Measurements from ENCODE around the gene PLG.
A peak's percentile ranks its signal among the peaks of the same experiment; 100 is the strongest.
"Not testable (repeated sequence)": the region's sequence is repeated elsewhere in the genome, so short reads cannot be mapped to it uniquely, and the experiment has no call there.

PLG gene

DNA sequence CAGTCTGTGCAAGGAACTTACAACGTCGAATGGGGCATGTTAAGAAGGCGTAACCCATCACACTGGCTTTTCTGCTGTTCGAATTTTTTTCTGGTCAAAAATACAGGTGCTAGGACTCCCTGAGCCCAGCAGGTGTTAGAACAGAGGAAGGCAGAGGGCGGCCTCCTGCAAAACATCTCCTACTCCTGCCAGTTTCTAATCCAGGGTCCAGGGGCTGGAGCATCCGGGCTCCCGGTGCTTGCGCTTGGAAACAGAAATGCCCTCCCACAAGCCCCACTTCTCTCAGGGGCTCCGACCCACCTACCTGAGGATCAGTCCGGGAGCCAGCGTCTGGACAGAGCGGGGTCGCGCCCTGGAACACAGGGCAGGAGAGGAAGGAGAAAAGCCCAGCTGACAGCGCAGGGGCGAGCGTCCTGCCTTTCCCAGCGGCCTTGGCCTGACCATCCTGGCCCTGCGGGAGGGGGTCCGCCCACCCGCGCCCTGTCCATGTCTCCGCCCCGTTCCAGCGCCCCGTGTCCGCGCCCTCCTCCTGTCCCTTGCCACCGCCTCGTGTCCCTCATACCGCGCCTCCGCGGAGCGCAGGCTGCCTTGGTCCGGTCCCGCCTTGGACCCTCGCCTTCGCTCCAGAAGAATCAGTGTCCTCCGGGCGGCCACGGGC lies 23.2 kb upstream of the PLG start:
- peak overlapping the region; percentile 38 for H3K4me3 ChIP-seq (ENCODE audit: low read depth, low read length)
- no peak overlapping the region for H3K27ac ChIP-seq (ENCODE audit: extremely low read depth, low read depth, low read length)
- no peaks in the 10 kb centered on the region for H3K4me1 ChIP-seq (ENCODE audit: control insufficient read depth, insufficient read depth, low read length)
- no peaks in the 10 kb centered on the region for H3K36me3 ChIP-seq (ENCODE audit: control insufficient read depth in 2 of 2, insufficient read depth in 1 of 2, low read length in 2 of 2)
- POLR2A ChIA-PET: no interaction called here
- no peaks in the 10 kb centered on the region for H3K9me3 ChIP-seq (ENCODE audit: control insufficient read depth, insufficient read depth, low read depth, low read length)
- CTCF ChIA-PET: interaction anchor here (0.6 to 1.4 kb wide), 2 partner anchors 12 to 159 kb away, joined by 3 to 9 read pairs; no protein-coding TSS in a partner anchor
- no peak for TF ChIP-seq GLI4 (tag by site-specific recombination; IDR thresholded peaks at IDR 0.05)

DNA sequence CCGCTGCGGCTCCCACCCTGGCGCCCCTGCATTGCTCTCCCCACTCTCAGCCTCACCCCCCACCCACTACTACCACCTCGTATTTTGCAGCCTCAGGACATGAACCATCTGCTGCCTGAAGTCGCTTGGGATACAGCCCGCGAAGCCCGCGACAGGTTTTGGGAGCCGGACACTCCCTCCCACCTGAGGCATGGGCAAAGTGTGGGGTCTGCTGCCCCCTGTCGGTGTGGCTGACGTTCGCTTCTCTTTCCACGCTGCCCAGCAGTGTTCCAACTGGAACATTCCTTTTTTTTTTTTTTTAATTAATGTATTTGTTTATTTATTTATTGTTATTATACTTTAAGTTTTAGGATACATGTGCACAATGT lies 22.7 kb upstream of the PLG start:
- no peak overlapping the region for H3K27ac ChIP-seq (ENCODE audit: extremely low read depth, low read depth, low read length)
- CTCF ChIA-PET: no interaction called here
- TF ChIP-seq, protein P1, sequence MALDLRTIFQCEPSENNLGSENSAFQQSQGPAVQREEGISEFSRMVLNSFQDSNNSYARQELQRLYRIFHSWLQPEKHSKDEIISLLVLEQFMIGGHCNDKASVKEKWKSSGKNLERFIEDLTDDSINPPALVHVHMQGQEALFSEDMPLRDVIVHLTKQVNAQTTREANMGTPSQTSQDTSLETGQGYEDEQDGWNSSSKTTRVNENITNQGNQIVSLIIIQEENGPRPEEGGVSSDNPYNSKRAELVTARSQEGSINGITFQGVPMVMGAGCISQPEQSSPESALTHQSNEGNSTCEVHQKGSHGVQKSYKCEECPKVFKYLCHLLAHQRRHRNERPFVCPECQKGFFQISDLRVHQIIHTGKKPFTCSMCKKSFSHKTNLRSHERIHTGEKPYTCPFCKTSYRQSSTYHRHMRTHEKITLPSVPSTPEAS (tag by site-specific recombination; IDR thresholded peaks at IDR 0.05): no peak
- TF ChIP-seq, protein P2, sequence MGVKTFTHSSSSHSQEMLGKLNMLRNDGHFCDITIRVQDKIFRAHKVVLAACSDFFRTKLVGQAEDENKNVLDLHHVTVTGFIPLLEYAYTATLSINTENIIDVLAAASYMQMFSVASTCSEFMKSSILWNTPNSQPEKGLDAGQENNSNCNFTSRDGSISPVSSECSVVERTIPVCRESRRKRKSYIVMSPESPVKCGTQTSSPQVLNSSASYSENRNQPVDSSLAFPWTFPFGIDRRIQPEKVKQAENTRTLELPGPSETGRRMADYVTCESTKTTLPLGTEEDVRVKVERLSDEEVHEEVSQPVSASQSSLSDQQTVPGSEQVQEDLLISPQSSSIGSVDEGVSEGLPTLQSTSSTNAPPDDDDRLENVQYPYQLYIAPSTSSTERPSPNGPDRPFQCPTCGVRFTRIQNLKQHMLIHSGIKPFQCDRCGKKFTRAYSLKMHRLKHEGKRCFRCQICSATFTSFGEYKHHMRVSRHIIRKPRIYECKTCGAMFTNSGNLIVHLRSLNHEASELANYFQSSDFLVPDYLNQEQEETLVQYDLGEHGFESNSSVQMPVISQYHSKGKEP (tag by site-specific recombination; IDR thresholded peaks at IDR 0.05): no peak
- TF ChIP-seq EGR2 (tag by site-specific recombination; IDR thresholded peaks at IDR 0.05; ENCODE audit: low read depth): no peak
- H3K4me3 ChIP-seq (ENCODE audit: low read depth, low read length): peak overlapping the region; percentile 38
- no peaks in the 10 kb centered on the region for H3K36me3 ChIP-seq (ENCODE audit: control insufficient read depth in 2 of 2, insufficient read depth in 1 of 2, low read length in 2 of 2)
- no peaks in the 10 kb centered on the region for H3K4me1 ChIP-seq (ENCODE audit: control insufficient read depth, insufficient read depth, low read length)
- no peaks in the 10 kb centered on the region for H3K9me3 ChIP-seq (ENCODE audit: control insufficient read depth, insufficient read depth, low read depth, low read length)
- POLR2A ChIA-PET: no interaction called here

DNA sequence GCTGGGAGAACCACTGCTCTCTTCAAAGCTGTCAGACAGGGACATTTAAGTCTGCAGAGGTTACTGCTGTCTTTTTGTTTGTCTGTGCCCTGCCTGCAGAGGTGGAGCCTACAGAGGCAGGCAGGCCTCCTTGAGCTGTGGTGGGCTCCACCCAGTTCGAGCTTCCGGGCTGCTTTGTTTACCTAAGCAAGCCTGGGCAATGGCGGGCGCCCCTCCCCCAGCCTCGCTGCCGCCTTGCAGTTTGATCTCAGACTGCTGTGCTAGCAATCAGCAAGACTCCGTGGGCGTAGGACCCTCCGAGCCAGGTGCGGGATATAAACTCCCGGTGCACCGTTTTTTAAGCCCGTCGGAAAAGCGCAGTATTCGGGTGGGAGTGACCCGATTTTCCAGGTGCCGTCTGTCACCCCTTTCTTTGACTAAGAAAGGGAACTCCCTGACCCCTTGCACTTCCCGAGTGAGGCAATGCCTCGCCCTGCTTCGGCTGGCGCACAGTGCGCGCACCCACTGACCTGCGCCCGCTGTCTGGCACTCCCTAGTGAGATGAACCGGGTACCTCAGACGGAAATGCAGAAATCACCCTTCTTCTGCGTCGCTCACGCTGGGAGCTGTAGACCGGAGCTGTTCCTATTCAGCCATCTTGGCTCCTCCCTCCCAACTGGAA lies 16.8 kb upstream of the PLG start:
- H3K9me3 ChIP-seq (ENCODE audit: control insufficient read depth, insufficient read depth, low read depth, low read length); H3K4me1 ChIP-seq (ENCODE audit: control insufficient read depth, insufficient read depth, low read length); POLR2A ChIA-PET; H3K4me3 ChIP-seq (ENCODE audit: low read depth, low read length); CTCF ChIA-PET; H3K27ac ChIP-seq (ENCODE audit: extremely low read depth, low read depth, low read length); H3K36me3 ChIP-seq (ENCODE audit: control insufficient read depth in 2 of 2, insufficient read depth in 1 of 2, low read length in 2 of 2): not testable (repeated sequence)

DNA sequence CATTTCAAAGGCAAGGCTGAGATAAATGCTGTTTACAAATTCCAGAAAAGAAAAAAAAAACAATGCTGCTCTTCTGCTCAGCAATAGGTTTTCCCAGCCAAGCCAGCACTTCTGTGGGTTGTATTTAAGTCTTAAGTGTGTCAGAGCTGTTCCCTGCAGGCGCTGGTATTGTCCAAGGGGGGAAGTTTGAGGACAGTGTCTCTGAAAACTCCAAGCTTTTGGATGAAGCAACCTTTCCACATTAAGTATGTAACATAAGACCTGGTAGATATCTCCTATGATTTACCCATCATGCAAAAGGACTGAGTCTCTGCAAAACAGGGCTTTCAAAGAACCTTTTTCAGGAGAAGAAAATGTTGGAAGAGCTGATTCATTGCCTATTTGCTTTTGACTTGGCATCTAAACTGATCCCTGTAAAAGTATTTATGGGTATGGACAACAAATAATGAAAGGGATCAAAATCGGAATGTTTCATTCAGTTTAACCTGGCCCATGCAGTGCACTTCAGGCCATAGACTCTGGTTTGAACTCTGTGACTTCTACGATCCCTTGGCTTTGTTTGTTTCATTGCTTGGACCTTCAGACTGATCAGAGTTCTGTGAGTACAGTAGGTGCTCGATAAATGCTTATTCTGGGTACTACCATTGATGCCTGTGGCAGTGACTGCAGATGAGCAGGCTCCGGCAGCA lies 16.1 kb upstream of the PLG start:
- CTCF ChIA-PET: interaction anchor here (0.6 to 1.0 kb wide), 2 partner anchors 38 to 47 kb away, joined by 3 read pairs; no protein-coding TSS in a partner anchor
- no peak overlapping the region for H3K27ac ChIP-seq (ENCODE audit: extremely low read depth, low read depth, low read length)
- POLR2A ChIA-PET: no interaction called here
- H3K4me3 ChIP-seq (ENCODE audit: low read depth, low read length): no peak overlapping the region
- no peaks in the 10 kb centered on the region for H3K36me3 ChIP-seq (ENCODE audit: control insufficient read depth in 2 of 2, insufficient read depth in 1 of 2, low read length in 2 of 2)
- no peaks in the 10 kb centered on the region for H3K9me3 ChIP-seq (ENCODE audit: control insufficient read depth, insufficient read depth, low read depth, low read length)
- no peaks in the 10 kb centered on the region for H3K4me1 ChIP-seq (ENCODE audit: control insufficient read depth, insufficient read depth, low read length)
- TF ChIP-seq, protein P3, sequence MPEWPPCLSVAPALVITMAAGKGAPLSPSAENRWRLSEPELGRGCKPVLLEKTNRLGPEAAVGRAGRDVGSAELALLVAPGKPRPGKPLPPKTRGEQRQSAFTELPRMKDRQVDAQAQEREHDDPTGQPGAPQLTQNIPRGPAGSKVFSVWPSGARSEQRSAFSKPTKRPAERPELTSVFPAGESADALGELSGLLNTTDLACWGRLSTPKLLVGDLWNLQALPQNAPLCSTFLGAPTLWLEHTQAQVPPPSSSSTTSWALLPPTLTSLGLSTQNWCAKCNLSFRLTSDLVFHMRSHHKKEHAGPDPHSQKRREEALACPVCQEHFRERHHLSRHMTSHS (tag by site-specific recombination; IDR thresholded peaks at IDR 0.05): no peak
- no peak for TF ChIP-seq ZNF785 (tag by site-specific recombination; IDR thresholded peaks at IDR 0.05)

DNA sequence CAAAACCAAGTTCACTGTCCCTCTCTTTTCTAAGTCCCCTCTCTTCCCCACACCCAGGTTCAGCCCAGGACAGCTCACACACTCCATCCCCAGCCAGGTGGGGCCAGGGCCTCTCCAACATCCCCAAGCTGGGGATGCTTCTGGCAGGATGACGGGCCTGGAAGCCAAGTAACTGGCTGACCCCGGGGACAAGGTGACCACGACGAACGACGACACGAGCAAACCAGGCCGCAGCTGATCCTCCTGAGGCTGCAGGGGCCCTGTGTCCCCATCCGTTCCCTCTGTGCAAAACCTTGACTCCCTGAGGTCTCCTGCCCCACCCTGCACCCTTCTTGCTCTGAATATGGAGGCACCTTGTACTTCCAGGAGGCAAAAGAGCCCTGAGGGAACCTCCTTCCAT lies 11.6 kb upstream of the PLG start:
- POLR2A ChIA-PET: no interaction called here
- H3K4me1 ChIP-seq (ENCODE audit: control insufficient read depth, insufficient read depth, low read length): no peaks in the 10 kb centered on the region
- no peak overlapping the region for H3K4me3 ChIP-seq (ENCODE audit: low read depth, low read length)
- H3K36me3 ChIP-seq (ENCODE audit: control insufficient read depth in 2 of 2, insufficient read depth in 1 of 2, low read length in 2 of 2): no peaks in the 10 kb centered on the region
- CTCF ChIA-PET: no interaction called here
- no peaks in the 10 kb centered on the region for H3K9me3 ChIP-seq (ENCODE audit: control insufficient read depth, insufficient read depth, low read depth, low read length)
- no peak overlapping the region for H3K27ac ChIP-seq (ENCODE audit: extremely low read depth, low read depth, low read length)
- no peak for TF ChIP-seq ZNF596 (tag by site-specific recombination; IDR thresholded peaks at IDR 0.05)
- TF ChIP-seq EGR2 (tag by site-specific recombination; IDR thresholded peaks at IDR 0.05; ENCODE audit: low read depth): no peak
- TF ChIP-seq ZNF202 (tag by site-specific recombination; IDR thresholded peaks at IDR 0.05; ENCODE audit: borderline replicate concordance): no peak
- no peak for TF ChIP-seq ZNF239 (tag by site-specific recombination; IDR thresholded peaks at IDR 0.05)
- TF ChIP-seq SP7 (tag by site-specific recombination; IDR thresholded peaks at IDR 0.05): no peak
- TF ChIP-seq, protein P4, sequence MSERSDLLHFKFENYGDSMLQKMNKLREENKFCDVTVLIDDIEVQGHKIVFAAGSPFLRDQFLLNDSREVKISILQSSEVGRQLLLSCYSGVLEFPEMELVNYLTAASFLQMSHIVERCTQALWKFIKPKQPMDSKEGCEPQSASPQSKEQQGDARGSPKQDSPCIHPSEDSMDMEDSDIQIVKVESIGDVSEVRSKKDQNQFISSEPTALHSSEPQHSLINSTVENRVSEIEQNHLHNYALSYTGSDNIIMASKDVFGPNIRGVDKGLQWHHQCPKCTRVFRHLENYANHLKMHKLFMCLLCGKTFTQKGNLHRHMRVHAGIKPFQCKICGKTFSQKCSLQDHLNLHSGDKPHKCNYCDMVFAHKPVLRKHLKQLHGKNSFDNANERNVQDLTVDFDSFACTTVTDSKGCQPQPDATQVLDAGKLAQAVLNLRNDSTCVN (tag by site-specific recombination; optimal IDR thresholded peaks at IDR 0.05): no peak
- TF ChIP-seq, protein P5, sequence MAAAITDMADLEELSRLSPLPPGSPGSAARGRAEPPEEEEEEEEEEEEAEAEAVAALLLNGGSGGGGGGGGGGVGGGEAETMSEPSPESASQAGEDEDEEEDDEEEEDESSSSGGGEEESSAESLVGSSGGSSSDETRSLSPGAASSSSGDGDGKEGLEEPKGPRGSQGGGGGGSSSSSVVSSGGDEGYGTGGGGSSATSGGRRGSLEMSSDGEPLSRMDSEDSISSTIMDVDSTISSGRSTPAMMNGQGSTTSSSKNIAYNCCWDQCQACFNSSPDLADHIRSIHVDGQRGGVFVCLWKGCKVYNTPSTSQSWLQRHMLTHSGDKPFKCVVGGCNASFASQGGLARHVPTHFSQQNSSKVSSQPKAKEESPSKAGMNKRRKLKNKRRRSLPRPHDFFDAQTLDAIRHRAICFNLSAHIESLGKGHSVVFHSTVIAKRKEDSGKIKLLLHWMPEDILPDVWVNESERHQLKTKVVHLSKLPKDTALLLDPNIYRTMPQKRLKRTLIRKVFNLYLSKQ (tag by site-specific recombination; IDR thresholded peaks at IDR 0.05; ENCODE audit: borderline replicate concordance): no peak
- TF ChIP-seq ZNF529 (tag by site-specific recombination; IDR thresholded peaks at IDR 0.05; ENCODE audit: insufficient replicate concordance): no peak
